Bronchial epithelial cell (primary cell): ENCODE measurements around the gene DIAPH1. TPM values are rescaled to one million over a fixed set of nuclear protein-coding genes. Genes with fewer than 3 reads are reported as not detected.

Experiments used
- DNase-seq: peaks from one replicate; pipeline ENCODE4 v3.0.0-alpha.2; 2010; ENCODE audit warnings: low read depth
- FAIRE-seq: peaks from 2 replicates; lab custom pipeline; 2011; peaks lifted over from hg19 to GRCh38; lab: Jason Lieb, UNC
- H3K27me3 ChIP-seq: 2 replicates; pipeline ENCODE4 v1.5.1; 2011; ENCODE audit warnings: low read length; ENCODE audit not compliant: control insufficient read depth, insufficient read depth
- H3K36me3 ChIP-seq: 2 replicates; pipeline ENCODE4 v1.5.1; 2011; ENCODE audit warnings: low read length; ENCODE audit not compliant: control insufficient read depth, insufficient read depth
- H3K4me3 ChIP-seq: 2 replicates; pipeline ENCODE4 v1.5.1; 2011; ENCODE audit warnings: mild to moderate bottlenecking, low read depth, low read length, control low read depth
- CTCF ChIP-seq: IDR thresholded peaks from 2 replicates; pipeline ENCODE4 v1.5.1; 2011; ENCODE audit warnings: mild to moderate bottlenecking, moderate library complexity, low read length, control low read depth, inconsistent platforms; ENCODE audit not compliant: insufficient read depth, severe bottlenecking
- total RNA-seq: library from RNA; depleted of rRNA; stranded (reverse); fragments of >200 nt; gene quantifications from 2 replicates; pipeline ENCODE4 v1.2.1, GENCODE V29; 2014

DIAPH1 gene
- total RNA-seq, 1 donor from 2014 or later, result 48.2 TPM

GRCh38 chr5:141516672-141517025 is 102.2 kb downstream of the DIAPH1 start:
- Histone ChIP-seq H3K27me3 (no peaks in the 10 kb centered on the region), H3K4me3 (no peak overlapping the region), H3K36me3 (peaks cover 8% of the 10 kb centered on the region)
- DNase-seq (no peak), FAIRE-seq (no peak)
- no peak for TF ChIP-seq CTCF

GRCh38 chr5:141515946-141516671 is 102.7 kb downstream of the DIAPH1 start:
- no peak overlapping the region for H3K4me3 ChIP-seq
- FAIRE-seq (no peak), DNase-seq (no peak)
- peaks cover 11% of the 10 kb centered on the region for H3K36me3 ChIP-seq
- no peaks in the 10 kb centered on the region for H3K27me3 ChIP-seq
- TF ChIP-seq CTCF, result no peak

GRCh38 chr5:141515141-141515540 is 103.7 kb downstream of the DIAPH1 start:
- no peak for TF ChIP-seq CTCF
- no peak for FAIRE-seq
- DNase-seq, result no peak
- Histone ChIP-seq H3K27me3 (no peaks in the 10 kb centered on the region), H3K4me3 (no peak overlapping the region), H3K36me3 (peaks cover 12% of the 10 kb centered on the region)

GRCh38 chr5:141514330-141515133 is 104.3 kb downstream of the DIAPH1 start:
- peak; percentile 13 for FAIRE-seq
- TF ChIP-seq CTCF, result no peak
- H3K27me3 ChIP-seq, result no peaks in the 10 kb centered on the region
- H3K36me3 ChIP-seq, result peaks cover 12% of the 10 kb centered on the region
- no peak overlapping the region for H3K4me3 ChIP-seq
- DNase-seq, result peak; percentile 97

- DNase-seq (peak; percentile 82), FAIRE-seq (no peak)
- Histone ChIP-seq H3K27me3 (no peaks in the 10 kb centered on the region), H3K36me3 (peaks cover 12% of the 10 kb centered on the region), H3K4me3 (peak overlapping the region; percentile 44)
- no peak for TF ChIP-seq CTCF
These were observed 105.0 kb downstream of the DIAPH1 start for GRCh38 chr5:141513627-141514329.
